ENCODE measurements around the gene CHRNA4. TPM values are rescaled to one million over a fixed set of nuclear protein-coding genes. Genes with fewer than 3 reads are reported as not detected.

Gene CHRNA4
- total and polyA plus RNA-seq, 5 experiments from 2014 or later, result not detected

- peaks cover 0 to 1% (median 0%) of the 10 kb centered on the region in 3 donors for H3K36me3 Mint-ChIP-seq
- H3K27ac Mint-ChIP-seq, result no peak overlapping the region
- H3K4me1 Mint-ChIP-seq, result no peaks in the 10 kb centered on the region
- ATAC-seq, result no peak
- H3K4me3 Mint-ChIP-seq, result no peak overlapping the region
- peaks cover 4 to 28% (median 15%) of the 10 kb centered on the region in 5 donors for H3K27me3 Mint-ChIP-seq
- POLR2A ChIA-PET, result no interaction called here
- H3K9me3 Mint-ChIP-seq, result peaks cover 0 to 3% (median 0%) of the 10 kb centered on the region in 9 donors
- DNase-seq, result no peak
Measured at GRCh38 chr20:63394069-63394919, 33.1 kb upstream of the CHRNA4 start.

- POLR2A ChIA-PET, result no interaction called here
- no peaks in the 10 kb centered on the region for H3K4me1 Mint-ChIP-seq
- peaks cover 0 to 3% (median 0%) of the 10 kb centered on the region in 3 donors for H3K36me3 Mint-ChIP-seq
Measured at GRCh38 chr20:63393566-63393965, 32.4 kb upstream of the CHRNA4 start.

DNA sequence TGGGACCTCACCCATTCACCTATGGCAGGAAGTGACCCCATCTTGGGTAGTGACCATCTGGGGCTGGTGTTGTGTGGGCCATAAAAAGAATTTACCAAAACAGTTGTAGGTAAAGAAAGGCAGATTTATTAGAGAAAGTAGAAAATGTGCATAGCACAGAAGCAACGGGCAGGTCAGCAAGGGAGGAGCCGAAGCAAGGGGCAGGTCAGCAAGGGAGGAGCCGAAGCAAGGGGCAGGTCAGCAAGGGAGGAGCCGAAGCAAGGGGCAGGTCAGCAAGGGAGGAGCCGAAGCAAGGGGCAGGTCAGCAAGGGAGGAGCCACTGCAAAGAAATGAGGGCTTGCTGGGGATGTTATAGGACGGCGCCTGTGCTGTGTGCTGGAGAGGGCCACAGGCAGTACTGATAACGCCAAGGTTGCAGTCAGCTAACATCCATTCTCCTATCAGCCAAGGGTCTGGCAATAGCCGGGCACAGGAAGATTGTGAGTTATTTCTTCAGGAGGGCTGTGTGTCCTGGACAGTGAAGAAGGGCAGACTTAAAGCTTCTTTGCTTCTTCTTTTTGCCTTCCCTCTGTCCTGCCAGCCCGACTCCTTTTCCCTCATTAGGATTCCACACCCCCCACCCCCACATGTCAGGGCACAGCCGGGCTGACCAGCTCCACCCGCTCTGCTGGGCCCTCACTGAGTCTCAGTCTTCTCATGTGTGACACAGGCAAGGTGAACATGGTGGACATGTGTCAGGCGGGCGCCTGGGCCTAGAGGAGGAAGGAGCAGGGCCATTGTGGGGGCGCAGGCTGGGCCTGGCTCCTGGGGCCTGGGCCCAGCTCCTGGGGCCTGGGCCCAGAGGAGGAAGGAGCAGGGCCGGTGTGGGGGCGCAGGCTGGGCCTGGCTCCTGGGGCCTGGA, 31.6 kb upstream of the CHRNA4 start:
- H3K4me1 Mint-ChIP-seq, result peaks cover 0 to 2% (median 0%) of the 10 kb centered on the region in 4 donors
- DNase-seq (no peak), ATAC-seq (no peak)
- H3K36me3 Mint-ChIP-seq, result peaks cover 0 to 3% (median 0%) of the 10 kb centered on the region in 3 donors
- no peak overlapping the region for H3K4me3 Mint-ChIP-seq
- POLR2A ChIA-PET, result no interaction called here
- H3K9me3 Mint-ChIP-seq, result peaks cover 0 to 6% (median 0%) of the 10 kb centered on the region in 9 donors
- peaks cover 7 to 28% (median 18%) of the 10 kb centered on the region in 5 donors for H3K27me3 Mint-ChIP-seq
- H3K27ac Mint-ChIP-seq, result no peak overlapping the region

More at GRCh38 chr20:63393566-63393965, 32.4 kb upstream of the CHRNA4 start:
- Mint-ChIP-seq H3K9me3 (peaks cover 0 to 6% (median 0%) of the 10 kb centered on the region in 9 donors), H3K27me3 (peaks cover 5 to 28% (median 15%) of the 10 kb centered on the region in 5 donors), H3K4me3 (no peak overlapping the region), H3K27ac (peak overlapping the region in 1 of 10 donors; percentile 59)
- ATAC-seq, result no peak
- DNase-seq, result no peak

- Mint-ChIP-seq H3K9me3 (peaks cover 3 to 22% (median 13%) of the 10 kb centered on the region in 9 donors), H3K4me3 (no peak overlapping the region), H3K27me3 (peaks cover 0 to 14% (median 9%) of the 10 kb centered on the region in 5 donors), H3K27ac (no peak overlapping the region), H3K4me1 (peaks cover 0 to 4% (median 0%) of the 10 kb centered on the region in 4 donors), H3K36me3 (peaks cover 0 to 12% (median 3%) of the 10 kb centered on the region in 3 donors)
- DNase-seq, result no peak
- POLR2A ChIA-PET, result no interaction called here
- ATAC-seq, result no peak
Measured at GRCh38 chr20:63387917-63388316, 26.8 kb upstream of the CHRNA4 start.

- peaks cover 0 to 13% (median 11%) of the 10 kb centered on the region in 5 donors for H3K27me3 Mint-ChIP-seq
- H3K9me3 Mint-ChIP-seq, result peaks cover 3 to 22% (median 13%) of the 10 kb centered on the region in 9 donors
- no peak for ATAC-seq
- peaks cover 0 to 12% (median 3%) of the 10 kb centered on the region in 3 donors for H3K36me3 Mint-ChIP-seq
- H3K4me3 Mint-ChIP-seq, result no peak overlapping the region
- POLR2A ChIA-PET, result no interaction called here
- no peak overlapping the region for H3K27ac Mint-ChIP-seq
- H3K4me1 Mint-ChIP-seq, result peaks cover 0 to 4% (median 0%) of the 10 kb centered on the region in 4 donors
- no peak for DNase-seq
Measured at GRCh38 chr20:63387393-63387792, 26.2 kb upstream of the CHRNA4 start.

DNA sequence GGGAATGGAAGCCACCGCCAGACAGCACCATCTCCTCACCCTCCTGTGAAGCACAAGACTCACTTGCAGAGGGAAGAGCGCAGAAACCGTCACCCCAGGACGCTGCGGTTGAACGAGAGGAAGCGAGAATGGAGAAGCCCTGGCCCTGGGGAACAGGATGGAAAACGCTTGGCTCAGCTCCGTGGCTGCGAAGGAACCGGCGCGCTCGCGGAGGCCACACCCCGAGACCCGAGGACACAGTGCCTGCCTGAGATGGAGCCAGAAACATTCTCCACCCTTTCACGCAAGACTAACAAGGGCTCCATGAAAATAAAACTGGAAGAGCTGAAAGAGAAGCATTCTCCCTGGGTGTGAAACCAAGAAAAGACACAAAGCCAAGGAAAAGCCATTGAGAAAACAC, 25.3 kb upstream of the CHRNA4 start:
- Mint-ChIP-seq H3K9me3 (peaks cover 3 to 22% (median 13%) of the 10 kb centered on the region in 9 donors), H3K4me3 (no peak overlapping the region), H3K27me3 (peaks cover 0 to 13% (median 10%) of the 10 kb centered on the region in 5 donors), H3K36me3 (peaks cover 0 to 12% (median 3%) of the 10 kb centered on the region in 3 donors), H3K27ac (no peak overlapping the region), H3K4me1 (peaks cover 0 to 4% (median 0%) of the 10 kb centered on the region in 4 donors)
- ATAC-seq (no peak), DNase-seq (no peak)
- POLR2A ChIA-PET, result no interaction called here

DNA sequence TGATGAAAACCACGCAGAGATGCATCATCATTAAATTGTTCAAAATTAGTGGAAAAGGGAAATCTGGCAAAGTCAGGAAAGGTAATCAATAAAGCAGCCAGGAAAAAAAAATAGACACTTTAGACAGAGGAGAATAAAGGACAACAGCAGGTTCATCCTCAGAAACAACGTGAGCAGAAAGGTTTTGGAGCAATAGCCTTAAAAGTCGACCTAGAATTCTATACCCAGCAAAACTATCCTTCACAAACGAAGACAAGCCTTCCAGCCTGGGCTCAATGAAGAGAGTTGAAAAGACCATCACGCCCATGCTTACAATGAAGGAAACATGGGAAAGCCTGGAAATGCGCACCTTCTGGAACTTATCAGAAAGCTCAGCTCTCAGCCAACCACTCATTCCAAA, 24.7 kb upstream of the CHRNA4 start:
- POLR2A ChIA-PET, result no interaction called here
- H3K36me3 Mint-ChIP-seq, result peaks cover 0 to 12% (median 3%) of the 10 kb centered on the region in 3 donors
- DNase-seq, result no peak
- no peak for ATAC-seq
- peaks cover 3 to 22% (median 13%) of the 10 kb centered on the region in 9 donors for H3K9me3 Mint-ChIP-seq
- peaks cover 0 to 4% (median 0%) of the 10 kb centered on the region in 4 donors for H3K4me1 Mint-ChIP-seq
- no peak overlapping the region for H3K27ac Mint-ChIP-seq
- no peak overlapping the region for H3K4me3 Mint-ChIP-seq
- H3K27me3 Mint-ChIP-seq, result peaks cover 0 to 17% (median 10%) of the 10 kb centered on the region in 5 donors

DNA sequence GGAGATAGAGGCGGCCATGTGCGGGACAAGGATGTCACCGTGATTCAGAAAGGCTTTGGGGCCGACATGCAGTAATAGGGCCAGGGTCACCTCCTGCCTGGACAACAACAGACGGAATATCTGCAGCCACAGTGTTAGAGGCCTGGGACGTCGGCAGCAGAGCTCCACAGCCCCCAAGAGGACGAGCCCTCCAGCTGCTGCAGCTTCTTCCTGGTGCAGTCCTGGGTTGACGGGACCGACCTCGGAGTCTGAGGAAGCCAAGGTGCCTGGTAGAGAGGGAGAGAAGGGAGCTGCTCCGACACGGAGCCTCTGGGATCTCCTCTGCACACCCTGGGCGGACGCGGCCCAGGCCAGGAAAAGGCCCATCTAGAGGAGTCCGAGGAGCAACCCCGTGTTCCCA, 23.2 kb upstream of the CHRNA4 start:
- Mint-ChIP-seq H3K4me3 (no peak overlapping the region), H3K27ac (no peak overlapping the region), H3K4me1 (peaks cover 0 to 4% (median 0%) of the 10 kb centered on the region in 4 donors), H3K27me3 (peaks cover 2 to 24% (median 8%) of the 10 kb centered on the region in 5 donors), H3K36me3 (peaks cover 0 to 12% (median 2%) of the 10 kb centered on the region in 3 donors), H3K9me3 (peaks cover 3 to 21% (median 11%) of the 10 kb centered on the region in 9 donors)
- POLR2A ChIA-PET, result no interaction called here
- DNase-seq, result no peak
- ATAC-seq, result no peak

- POLR2A ChIA-PET, result no interaction called here
- H3K9me3 Mint-ChIP-seq, result peaks cover 3 to 21% (median 11%) of the 10 kb centered on the region in 9 donors
- H3K27ac Mint-ChIP-seq, result no peak overlapping the region
Measured at GRCh38 chr20:63383556-63383955, 22.4 kb upstream of the CHRNA4 start.

GRCh38 chr20:63382551-63383300, 21.6 kb upstream of the CHRNA4 start:
- Mint-ChIP-seq H3K27ac (peak overlapping the region in 1 of 10 donors; percentile 5), H3K36me3 (peaks cover 0 to 12% (median 0%) of the 10 kb centered on the region in 3 donors), H3K4me1 (peaks cover 0 to 2% (median 0%) of the 10 kb centered on the region in 4 donors), H3K27me3 (peaks cover 7 to 33% (median 15%) of the 10 kb centered on the region in 5 donors), H3K4me3 (no peak overlapping the region), H3K9me3 (peaks cover 3 to 21% (median 9%) of the 10 kb centered on the region in 9 donors)
- ATAC-seq (no peak), DNase-seq (no peak)
- POLR2A ChIA-PET, result no interaction called here

More at GRCh38 chr20:63383556-63383955, 22.4 kb upstream of the CHRNA4 start:
- Mint-ChIP-seq H3K4me3 (no peak overlapping the region), H3K4me1 (peaks cover 0 to 4% (median 0%) of the 10 kb centered on the region in 4 donors), H3K36me3 (peaks cover 0 to 12% (median 0%) of the 10 kb centered on the region in 3 donors), H3K27me3 (peaks cover 6 to 30% (median 11%) of the 10 kb centered on the region in 5 donors)
- DNase-seq (no peak), ATAC-seq (no peak)

DNA sequence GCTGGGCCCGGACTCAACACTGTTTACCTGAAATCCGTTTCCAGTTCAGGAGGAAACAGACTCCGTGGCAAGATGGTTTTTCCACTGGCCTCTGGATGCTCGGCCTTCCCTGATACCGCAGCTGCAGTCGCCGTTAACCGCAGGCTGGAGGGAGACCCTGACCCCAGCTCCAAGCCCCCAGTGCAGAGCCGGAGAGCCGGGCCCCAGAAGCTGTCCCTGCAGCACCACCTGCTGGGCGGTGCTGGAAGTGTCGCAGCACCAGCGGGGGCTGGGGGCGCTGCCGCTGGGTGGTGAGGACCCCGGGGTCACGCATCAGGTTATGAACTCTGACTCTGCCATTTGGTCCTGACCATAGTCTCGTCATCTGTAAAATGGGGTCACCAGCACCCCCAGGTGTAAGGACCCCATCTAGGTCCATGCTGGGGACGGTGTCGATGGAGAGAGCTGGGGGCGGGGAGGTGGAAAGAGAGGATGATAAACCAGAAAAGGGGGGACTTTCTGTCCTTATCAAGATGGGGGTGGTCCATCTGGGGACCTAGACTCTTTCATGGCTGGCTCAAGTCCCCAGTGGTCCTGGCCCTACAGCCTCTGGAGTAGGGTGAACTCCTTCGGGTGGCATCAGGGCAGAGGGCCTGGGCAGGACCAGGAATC, 20.8 kb upstream of the CHRNA4 start:
- H3K4me1 Mint-ChIP-seq, result peaks cover 0 to 3% (median 2%) of the 10 kb centered on the region in 4 donors
- peaks cover 0 to 7% (median 0%) of the 10 kb centered on the region in 3 donors for H3K36me3 Mint-ChIP-seq
- no peak overlapping the region for H3K27ac Mint-ChIP-seq
- no peak overlapping the region for H3K4me3 Mint-ChIP-seq
- H3K9me3 Mint-ChIP-seq, result peaks cover 3 to 19% (median 9%) of the 10 kb centered on the region in 9 donors
- DNase-seq (peak in 9 of 10 donors; percentile 8 to 52 (median 43)), ATAC-seq (peak in 1 of 2 donors; percentile 35)
- peaks cover 7 to 40% (median 19%) of the 10 kb centered on the region in 5 donors for H3K27me3 Mint-ChIP-seq
- POLR2A ChIA-PET, result no interaction called here

Data from naive thymus-derived CD8-positive, alpha-beta T cell (primary cell).